Measurements from ENCODE around the gene FKBP8.
"Not testable (repeated sequence)": the region's sequence is repeated elsewhere in the genome, so short reads cannot be mapped to it uniquely, and the experiment has no call there.

FKBP8 gene

DNA sequence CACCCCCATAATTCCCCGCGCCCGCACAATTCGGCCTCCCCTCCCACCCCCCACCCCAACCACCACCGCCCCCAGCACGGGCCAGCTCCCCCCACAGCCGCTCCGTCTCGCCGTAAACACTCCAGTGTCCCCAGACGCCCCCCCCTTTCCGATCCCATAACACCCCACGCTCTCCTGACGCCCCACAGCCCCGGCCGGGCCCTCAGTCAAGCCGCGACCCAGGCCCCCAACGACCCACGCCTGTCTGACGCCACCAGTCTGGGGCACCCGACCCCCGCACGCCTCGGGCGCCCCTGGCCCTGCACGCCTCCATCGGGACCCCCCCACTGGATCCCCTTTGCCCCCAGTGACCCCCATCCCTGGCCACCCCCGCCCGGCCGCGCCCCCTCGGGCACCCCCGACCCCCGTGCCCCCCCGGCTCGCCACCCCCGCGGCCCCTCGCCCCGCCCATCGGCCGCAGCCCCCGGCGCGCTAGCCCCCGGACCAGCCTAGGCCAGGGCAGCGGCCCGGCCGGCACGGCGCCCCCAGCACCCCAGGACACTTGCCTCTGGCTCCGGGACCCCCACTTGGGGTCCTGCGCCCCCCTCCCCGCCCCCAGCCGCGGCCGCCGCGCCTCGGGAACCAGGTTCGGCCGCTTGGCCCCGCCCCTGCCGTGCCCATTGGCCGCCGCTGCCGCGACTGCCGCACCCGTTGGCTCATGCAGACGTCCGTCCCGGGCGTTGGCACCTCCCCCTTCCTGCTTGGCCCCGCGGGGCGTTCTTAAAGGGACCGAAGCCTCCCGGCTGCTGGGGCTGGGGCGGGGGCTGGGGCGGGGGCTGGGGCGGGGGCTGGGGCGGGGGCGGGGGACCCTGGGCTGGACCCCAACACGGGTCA lies at the start of gene FKBP8:
TSS of gene FKBP8 (minus strand) at position 633 of the 873 bp plus-strand sequence. CDS start 1,603 bp downstream, outside the sequence.
- peak within 1 kb of the TSS; percentile 76 for H3K4me3 ChIP-seq (ENCODE audit: low read length)
- no peak for TF ChIP-seq ZNF274 (IDR thresholded peaks at IDR 0.05; ENCODE audit: low read depth, low read length)

DNA sequence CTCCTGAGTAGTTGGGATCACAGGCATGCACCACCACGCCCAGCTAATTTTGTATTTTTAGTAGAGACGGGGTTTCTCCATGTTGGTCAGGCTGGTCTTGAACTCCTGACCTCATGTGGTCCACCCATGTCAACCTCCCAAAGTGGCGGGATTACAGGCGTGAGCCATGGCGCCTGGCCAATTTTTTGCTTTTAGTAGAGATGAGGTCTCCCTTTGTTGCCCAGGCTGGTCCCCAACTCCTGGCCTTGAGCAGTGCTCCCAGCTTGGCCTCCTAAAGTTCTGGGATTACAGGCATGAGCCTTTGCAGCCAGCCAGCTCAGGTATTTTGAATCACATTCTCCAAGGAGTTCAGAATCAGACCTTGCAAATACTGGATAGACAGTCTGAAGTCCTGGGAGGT lies 49.4 kb upstream of the FKBP8 start:
- H3K4me3 ChIP-seq (ENCODE audit: low read length) = not testable (repeated sequence)

DNA sequence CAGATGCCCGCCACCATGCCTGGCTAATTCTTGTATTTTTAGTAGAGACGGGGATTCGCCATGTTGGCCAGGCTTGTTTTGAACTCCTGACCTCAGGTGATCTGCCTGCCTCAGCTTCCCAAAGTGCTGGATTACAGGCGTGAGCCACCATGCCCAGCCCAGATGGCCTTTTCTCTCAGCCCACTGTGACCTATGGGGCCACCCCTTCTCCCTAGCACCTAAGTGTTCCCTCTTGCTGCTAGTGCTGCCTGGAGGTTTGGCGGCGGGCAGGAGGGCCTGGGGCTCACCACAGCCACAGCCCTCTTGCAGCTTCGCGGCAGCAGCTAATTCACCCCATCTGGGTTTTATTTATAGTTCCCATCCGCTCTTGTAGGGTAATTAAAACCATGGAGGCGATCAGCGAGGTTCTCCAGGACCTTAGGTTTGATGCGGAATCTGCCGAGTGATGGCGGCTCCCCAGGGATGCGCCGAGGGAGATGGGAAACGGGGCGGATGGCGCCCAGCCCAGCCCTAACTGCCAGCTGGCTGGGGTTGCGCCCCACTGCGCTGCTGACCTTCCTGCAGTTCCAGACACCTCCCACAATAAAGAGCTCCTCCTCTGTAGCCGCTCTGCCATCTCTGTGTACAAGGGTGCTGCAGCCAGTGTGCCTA lies 48.5 kb upstream of the FKBP8 start:
- no peak overlapping the region for H3K4me3 ChIP-seq (ENCODE audit: low read length)
- no peak for TF ChIP-seq ZNF274 (IDR thresholded peaks at IDR 0.05; ENCODE audit: low read depth, low read length)

DNA sequence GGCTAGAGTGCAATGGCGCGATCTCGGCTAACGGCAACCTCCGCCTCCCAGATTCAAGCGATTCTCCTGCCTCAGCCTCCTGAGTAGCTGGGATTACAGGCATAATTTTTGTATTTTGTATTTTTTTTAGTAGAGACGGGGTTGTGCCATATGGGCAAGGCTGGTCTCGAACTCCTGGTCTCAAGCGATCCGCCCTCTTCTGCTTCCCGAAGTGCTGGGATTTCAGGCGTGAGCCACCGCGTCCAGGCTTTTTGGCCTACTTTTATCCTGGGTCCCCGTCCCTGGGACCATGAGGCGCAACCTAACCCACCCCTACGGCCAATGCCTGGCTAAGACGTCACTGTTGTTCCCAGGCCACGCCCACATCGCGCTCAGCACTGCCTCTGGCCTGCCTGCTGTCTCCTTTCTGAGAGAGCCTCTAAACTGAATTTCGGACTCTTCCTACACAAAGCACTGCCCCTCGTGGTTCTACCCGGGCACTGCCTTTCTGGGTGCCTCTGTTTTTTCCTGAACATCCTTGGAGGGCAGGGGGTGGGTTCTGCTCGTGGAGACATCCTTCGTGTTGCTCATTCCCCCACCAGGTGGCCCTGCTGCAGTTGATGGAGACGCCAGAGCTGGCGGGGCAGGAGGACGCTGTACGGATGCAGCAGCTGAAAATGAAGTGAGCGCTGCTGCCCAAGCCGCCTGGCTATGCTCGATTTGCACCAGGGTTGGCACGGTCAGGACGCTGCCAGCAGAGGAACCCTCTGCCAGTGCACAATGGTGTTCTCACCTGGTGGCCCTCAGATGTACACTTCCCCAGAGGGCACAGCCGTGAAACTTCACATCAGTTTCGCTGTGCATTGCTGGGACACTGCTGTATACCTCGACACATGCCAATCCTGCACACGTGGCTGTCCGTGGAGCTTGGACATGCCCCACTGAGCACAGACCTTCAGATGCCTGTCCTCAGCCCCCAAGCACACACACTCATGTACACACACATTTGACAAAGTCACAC lies 47.2 kb upstream of the FKBP8 start:
- H3K4me3 ChIP-seq (ENCODE audit: low read length) = no peak overlapping the region; the same call in 1 of the 2 replicates

DNA sequence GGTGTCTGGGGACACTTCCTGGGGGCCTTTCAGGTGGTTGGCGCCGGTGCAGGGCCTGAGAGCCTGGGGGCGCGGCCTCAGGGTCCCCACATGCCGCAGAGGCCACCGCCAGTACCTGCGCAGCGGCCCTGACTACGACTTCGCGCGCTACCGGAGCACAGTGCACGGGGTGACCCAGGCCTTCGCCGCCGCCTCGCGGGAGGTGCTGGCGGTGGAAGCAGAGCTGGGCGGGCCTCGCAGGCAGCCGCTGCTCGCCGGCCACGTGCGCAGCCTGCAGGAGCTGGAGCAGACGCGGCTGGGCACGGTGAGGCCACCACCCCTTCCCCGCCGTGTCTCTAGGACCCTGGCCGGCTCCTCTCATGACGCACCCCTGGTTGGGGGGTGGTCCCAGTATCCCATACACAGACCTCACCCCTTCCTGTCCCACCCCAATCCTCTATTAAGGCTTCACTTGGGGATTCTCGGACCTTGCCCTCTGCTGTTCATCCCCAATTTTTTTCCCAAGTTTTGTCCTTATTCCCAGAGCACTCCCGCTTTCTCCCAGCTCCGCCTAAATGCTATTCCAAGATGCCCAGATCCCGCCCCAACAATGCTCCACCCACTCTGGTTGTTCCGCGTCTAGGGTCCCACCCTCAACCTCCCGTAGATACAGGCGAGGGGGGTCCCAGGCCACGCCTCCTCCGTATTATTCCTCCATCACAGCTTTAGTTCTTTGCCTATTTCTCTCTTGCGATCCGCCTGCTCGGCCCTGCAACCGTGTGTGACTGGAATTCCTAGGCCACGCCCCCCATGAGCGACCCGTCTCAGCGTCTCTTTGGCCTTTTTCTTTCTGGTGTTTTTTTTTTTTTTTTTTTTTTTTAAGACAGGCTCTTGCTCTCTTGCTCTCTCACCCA lies 46.3 kb upstream of the FKBP8 start:
- TF ChIP-seq ZNF274 (IDR thresholded peaks at IDR 0.05; ENCODE audit: low read depth, low read length) = no peak
- peak overlapping the region; percentile 76; the same call in 1 of the 2 replicates for H3K4me3 ChIP-seq (ENCODE audit: low read length)

More for the DNA sequence above, 47.2 kb upstream of the FKBP8 start:
- no peak for TF ChIP-seq ZNF274 (IDR thresholded peaks at IDR 0.05; ENCODE audit: low read depth, low read length)

DNA sequence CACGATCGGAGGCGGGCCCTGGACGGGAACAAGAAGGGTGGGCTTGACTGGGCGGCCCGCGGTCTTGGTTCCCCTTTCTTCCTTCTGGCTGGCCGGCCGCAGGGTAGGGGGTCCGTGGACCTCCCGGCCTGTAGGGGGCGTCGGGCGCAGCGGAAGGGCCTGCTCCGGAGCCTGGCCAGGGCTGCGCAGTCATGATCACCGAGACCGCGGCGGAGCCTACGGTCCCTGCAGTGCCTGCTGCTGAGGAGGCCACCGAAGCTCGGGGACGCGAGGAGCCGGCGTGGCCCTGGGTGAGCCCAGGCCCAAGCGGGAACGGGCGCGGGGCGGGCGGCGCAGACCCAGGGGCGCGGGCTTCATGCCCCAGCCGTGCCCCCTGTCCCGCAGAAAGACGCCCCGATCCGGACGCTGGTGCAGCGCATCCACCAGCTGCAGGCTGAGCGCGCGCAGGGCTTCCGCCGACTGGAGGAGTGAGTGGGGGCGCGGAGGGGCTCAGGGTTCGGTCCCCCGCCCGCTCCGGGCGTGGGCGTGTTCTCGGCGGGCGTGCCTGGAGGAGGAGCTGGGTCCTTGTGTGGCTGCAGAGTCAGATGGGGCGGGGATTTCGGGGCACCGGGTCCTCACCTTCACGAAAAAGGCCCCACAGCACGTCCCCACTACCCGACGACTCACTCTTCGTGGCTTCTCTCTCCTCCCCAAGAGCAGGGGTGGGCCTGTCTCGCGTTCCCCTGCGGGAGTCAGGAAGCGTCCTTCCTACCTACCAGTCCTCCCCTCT lies 45.4 kb upstream of the FKBP8 start, which contains the start of gene REX1BD:
TSS of gene REX1BD (plus strand) at position 188 of the 769 bp plus-strand sequence. CDS start at position 192, 4 bp downstream.
- no peak for TF ChIP-seq ZNF274 (IDR thresholded peaks at IDR 0.05; ENCODE audit: low read depth, low read length)
- peak within 1 kb of the TSS; percentile 76 for H3K4me3 ChIP-seq (ENCODE audit: low read length)

DNA sequence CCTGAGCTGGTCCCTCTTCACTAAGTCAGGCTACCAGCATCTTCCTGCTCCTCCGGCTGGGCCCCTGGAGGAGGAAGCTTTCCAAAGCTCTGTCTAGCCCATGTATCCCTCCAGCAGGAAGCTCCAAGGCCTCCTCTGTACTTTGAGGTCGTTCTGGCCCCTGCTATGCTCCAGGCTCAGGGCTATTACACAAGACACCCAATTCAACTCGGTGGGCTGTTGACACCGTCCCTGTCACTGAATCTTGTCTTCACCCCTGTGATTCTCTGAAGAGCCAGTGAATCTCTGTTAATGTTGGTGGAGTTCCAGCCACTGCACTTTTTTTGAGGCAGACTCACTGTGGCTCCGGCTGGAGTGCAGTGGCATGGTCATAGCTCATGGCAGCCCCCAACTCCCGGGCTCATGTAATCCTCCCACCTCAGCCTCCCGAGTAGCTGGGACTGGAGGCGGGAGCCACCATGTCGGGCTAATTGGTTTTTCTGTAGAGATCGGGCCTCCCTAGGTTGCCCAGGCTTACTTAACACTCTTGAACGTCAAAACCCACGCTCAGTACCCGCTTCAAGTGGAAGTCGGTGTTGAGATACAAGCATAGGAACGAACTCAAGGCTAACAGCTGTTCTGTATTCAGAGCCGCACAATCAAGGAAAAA lies 44.7 kb upstream of the FKBP8 start:
- TF ChIP-seq ZNF274 (IDR thresholded peaks at IDR 0.05; ENCODE audit: low read depth, low read length) = no peak
- H3K4me3 ChIP-seq (ENCODE audit: low read length) = peak overlapping the region; percentile 76; the same call in 1 of the 2 replicates

DNA sequence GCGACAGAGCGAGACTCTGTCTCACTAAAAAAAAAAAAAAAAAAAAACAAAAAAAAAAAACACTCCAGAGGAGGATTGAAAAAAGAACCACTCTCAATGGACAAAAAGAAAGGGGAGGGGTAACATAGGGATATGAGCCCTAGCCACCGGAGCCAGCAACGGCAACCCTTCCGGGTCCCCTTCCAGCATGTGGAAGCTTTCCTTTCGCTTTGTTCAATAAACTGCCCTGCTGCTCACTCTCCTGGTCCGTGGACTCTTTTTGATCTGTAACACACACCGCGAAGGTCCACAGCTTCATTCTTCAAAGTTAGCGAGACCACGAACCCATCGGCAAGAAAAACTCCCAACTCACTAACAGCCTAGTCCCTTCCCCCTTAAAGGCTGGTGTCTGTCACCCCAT lies 44.2 kb upstream of the FKBP8 start:
- no peak overlapping the region for H3K4me3 ChIP-seq (ENCODE audit: low read length)
- no peak for TF ChIP-seq ZNF274 (IDR thresholded peaks at IDR 0.05; ENCODE audit: low read depth, low read length)

DNA sequence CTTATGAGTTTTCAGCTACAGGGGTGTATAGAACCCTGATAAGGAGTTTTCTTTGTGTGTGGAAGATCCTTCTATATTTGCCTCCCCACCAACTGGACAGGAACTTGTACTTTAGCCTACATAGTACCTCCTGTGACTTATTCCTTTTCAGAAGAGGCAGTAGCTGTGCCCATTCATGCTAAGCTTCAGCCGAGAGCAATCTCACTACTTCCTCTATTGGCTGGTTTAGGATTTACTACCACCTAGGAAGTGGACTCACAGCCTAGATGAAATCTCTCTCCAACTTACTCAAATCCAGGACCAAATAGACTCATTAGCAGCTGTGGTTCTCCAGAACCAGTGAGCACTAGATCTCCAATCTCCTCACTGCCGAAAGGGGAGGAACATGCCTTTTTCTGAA lies 42.9 kb upstream of the FKBP8 start:
- TF ChIP-seq ZNF274 (IDR thresholded peaks at IDR 0.05; ENCODE audit: low read depth, low read length) = no peak
- H3K4me3 ChIP-seq (ENCODE audit: low read length) = no peak overlapping the region

DNA sequence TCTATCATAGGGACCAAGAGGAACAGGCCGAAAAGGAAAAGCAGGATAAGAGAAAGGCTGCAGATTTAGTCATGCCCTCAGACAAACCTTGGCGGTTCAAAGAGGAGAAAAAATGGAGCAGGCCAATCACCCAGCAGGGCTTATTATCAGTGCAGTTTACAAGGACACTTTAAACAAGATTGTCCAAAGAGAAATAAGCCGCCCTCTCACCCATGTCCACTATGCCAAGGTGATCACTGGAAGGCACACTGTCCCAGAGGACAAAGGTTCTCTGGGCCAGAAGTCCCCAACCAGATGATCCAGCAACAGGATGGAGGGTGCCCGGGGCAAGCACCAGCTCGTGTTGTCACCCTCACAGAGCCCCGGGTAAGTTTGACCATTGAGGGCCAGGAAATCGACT lies 36.9 kb upstream of the FKBP8 start:
- no peak for TF ChIP-seq ZNF274 (IDR thresholded peaks at IDR 0.05; ENCODE audit: low read depth, low read length)
- no peak overlapping the region for H3K4me3 ChIP-seq (ENCODE audit: low read length)

DNA sequence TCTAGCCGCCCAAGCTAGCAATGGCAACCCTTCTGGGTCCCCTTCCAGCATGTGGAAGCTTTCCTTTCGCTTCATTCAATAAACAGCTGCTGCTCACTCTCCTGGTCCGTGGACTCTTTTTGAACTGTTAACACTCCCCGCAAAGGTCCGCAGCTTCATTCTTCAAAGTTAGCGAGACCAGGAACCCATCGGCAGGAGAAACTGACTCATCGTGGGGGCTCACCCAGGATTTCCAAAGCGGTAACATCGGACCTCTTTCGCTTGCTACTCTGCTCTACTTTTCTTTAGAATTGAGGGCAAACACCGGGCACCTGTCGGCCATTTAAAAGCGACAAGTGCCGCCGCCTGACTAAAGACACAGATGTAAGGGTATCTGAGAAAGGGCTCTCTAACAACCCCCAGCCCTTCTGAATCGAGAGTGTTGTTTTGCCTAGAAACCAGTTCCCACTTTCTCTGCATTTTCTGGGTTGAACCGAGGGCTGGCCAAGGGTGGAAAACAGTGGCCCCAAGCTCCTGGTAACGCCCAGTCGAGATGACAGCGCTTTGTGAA lies 34.1 kb upstream of the FKBP8 start:
- H3K4me3 ChIP-seq (ENCODE audit: low read length) = no peak overlapping the region
- TF ChIP-seq ZNF274 (IDR thresholded peaks at IDR 0.05; ENCODE audit: low read depth, low read length) = no peak
